Stimulated activated CD8-positive, alpha-beta memory T cell treated with anti-CD3 and anti-CD28 coated beads, Interleukin-7, amount 100 ng/mL, for 48 hours (primary cell): ENCODE results near the gene GPER1.

Experiments used
- DNase-seq, 2 donors: peaks; one replicate each; pipeline ENCODE4 v3.0.0-alpha.2; 2020; ENCODE audit warnings: low read depth in 1 of 2; ENCODE audit errors: extremely low read depth in 1 of 2

GPER1 gene

DNA sequence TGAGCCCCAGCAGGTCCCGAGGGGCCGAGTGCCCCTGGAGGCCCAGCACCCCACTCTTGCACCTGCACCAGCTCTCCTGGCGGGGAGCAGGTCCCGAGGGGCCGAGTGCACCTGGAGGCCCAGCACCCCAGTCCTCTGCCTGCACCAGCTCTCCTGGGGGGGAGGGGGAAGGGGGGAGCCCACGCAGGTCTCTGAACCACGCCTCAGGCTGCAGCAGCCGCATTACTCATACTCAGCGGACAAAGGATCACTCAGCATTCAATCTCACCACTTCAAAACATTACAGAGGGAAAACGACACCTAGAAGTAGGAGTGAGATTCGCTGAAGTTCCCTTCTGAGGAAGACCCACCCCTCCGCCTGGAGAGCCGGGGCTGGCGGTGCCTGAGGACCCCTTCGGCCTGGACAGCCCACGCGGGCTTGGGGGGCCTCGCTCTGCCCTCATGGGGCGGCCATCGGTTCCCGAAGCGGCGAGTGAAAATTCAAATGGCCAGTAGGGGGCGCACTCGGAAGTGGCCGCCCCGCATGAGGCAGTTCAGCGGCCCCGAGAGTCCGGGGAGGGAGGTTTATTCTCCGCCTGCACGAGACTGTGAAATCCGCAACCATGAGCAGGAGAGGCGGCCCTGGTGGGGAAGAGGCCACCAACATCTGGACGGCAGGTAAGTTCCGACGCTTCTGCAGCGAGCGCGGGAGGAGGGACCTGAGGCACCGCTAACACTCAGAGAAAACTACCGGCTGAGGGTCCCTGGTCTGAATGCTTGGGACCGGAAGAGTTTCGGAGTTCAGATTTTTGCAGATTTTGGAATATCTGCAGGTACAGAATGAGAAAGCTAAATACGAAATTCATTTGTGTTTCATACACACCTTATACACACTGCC is 1.1 kb upstream of the GPER1 start:
- peak; percentile 50 to 56 for DNase-seq

DNA sequence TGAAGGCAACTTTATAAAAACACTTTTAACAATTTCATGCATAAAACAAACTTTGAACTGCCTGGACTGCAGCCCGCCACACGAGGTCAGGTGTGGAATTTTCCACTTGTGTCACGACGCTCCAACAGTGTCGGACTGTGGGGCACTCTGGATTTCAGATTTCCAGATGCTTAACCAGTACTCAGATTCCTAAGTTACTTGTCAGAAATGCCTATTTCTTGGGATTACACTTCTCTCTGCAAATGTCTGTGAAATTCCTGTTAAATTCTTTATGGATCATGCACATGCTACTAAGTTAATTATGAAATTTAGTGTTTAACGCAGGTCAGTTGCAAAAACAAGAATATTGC is 473 bp upstream of the GPER1 start:
- DNase-seq, result no peak

DNA sequence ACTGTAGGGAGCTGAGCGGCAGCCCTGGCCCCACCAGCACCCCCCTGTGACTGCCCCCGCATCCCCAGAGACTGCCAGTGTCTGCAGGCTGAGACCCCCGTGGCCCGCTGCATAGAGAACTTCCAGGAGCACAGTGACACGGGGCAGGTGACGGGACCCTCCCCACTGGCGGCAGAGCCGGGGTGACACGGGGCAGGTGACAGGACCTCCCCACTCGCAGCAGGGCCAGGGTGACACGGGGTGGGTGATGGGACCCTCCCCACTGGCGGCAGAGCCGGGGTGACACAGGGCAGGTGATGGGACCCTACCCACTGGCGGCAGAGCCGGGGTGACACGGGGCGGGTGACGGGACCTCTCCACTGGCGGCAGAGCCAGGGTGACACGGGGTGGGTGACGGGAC is 2.3 kb downstream of the GPER1 start:
- DNase-seq, result no peak

DNA sequence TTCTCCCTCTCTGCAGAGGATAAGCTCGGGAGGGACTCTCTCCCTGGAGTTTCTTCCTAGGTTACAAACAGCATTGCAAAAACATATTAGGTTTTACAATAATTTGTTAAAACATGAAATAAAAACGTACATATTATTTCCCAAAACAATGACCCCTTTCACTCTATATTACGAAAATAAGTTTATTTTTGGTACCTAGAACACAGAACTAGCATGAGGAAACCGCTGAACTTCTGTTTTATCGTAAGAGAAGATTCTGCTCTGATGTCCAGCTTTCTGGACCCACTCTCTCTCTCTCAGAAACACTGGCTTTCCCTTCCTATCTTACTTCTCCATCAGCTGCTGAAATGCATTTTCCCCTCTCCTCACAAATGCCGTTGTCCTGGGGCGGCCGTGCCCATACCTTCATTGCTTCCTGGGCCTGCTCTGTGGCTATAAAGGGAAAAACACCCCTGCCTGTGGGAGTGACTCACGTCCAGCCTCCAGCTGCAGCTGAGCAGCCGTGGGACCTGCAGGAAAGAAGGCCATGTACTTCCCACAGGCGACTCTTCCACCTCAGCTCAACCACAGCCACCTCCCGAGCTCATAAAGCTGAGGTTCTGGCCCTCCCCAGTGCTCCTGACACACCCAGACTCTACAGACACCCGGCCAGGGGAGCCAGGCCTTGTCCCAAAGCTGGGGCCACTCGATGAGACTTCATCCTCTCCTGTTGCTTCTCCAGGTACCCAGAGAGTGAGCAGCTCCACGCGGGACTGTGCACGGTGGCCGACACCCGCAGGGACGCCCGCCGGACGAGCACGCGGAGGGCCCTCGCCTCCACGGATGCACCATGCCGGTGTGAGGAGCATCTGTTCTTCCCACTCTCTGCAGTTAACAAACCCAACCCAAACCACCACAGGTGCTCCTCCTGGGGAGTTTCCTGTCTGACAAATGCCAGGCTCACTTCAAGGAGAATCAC is 3.1 kb downstream of the GPER1 start:
- no peak for DNase-seq

DNA sequence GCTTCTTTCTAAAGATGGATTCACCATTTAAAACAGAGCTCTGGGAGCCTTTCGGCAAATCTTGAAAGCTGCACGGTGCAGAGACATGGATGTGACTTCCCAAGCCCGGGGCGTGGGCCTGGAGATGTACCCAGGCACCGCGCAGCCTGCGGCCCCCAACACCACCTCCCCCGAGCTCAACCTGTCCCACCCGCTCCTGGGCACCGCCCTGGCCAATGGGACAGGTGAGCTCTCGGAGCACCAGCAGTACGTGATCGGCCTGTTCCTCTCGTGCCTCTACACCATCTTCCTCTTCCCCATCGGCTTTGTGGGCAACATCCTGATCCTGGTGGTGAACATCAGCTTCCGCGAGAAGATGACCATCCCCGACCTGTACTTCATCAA is 3.7 kb downstream of the GPER1 start:
- DNase-seq, result no peak

DNA sequence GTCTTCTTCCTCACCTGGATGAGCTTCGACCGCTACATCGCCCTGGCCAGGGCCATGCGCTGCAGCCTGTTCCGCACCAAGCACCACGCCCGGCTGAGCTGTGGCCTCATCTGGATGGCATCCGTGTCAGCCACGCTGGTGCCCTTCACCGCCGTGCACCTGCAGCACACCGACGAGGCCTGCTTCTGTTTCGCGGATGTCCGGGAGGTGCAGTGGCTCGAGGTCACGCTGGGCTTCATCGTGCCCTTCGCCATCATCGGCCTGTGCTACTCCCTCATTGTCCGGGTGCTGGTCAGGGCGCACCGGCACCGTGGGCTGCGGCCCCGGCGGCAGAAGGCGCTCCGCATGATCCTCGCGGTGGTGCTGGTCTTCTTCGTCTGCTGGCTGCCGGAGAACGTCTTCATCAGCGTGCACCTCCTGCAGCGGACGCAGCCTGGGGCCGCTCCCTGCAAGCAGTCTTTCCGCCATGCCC is 4.3 kb downstream of the GPER1 start:
- DNase-seq, result no peak

DNA sequence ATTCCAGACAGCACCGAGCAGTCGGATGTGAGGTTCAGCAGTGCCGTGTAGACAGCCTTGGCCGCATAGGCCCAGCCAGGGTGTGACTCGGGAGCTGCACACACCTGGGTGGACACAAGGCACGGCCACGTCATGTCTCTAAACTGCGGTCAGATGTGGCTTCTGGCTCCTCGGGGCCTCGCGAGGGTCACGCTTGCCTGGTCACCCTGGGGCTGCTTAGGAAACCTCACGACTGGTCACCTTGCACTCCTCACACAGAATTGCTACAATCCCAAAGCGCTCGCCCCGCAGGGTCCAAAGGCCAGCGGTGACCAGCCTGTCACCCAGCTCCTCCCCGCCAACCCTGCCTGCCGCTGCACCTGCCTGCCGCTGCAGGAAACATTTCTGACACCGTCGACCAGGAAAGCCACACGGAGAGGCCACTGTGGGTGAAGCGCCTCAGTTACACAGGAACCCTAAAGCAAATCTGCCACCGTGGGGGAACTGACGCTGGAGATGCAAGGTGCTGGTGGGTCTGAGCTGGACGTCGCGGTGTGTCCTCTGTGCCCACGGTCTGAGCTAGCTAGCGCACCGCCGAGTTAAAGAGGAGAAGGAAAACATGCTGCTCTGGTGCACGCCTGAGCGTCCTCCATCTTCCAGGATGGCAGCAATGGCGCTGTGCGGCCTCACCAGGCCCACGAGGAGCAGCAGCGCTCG is 5.0 kb downstream of the GPER1 start:
- DNase-seq, result no peak

DNA sequence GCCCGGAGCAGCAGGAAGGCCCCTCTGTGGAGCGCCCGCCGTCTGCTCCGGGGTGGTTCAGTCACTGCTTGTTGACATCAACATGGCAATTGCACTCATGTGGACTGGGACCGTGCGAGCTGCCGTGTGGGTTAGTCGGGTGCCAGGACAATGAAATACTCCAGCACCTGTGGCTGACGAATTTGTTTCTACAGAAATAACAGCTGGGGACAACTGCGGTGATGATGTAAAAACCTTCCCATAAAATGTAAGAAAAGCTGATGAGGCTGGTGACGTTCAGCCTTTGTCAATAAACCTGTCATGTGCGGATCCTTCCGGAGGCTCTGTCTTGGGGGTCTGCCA is 5.6 kb downstream of the GPER1 start:
- DNase-seq, result no peak

DNA sequence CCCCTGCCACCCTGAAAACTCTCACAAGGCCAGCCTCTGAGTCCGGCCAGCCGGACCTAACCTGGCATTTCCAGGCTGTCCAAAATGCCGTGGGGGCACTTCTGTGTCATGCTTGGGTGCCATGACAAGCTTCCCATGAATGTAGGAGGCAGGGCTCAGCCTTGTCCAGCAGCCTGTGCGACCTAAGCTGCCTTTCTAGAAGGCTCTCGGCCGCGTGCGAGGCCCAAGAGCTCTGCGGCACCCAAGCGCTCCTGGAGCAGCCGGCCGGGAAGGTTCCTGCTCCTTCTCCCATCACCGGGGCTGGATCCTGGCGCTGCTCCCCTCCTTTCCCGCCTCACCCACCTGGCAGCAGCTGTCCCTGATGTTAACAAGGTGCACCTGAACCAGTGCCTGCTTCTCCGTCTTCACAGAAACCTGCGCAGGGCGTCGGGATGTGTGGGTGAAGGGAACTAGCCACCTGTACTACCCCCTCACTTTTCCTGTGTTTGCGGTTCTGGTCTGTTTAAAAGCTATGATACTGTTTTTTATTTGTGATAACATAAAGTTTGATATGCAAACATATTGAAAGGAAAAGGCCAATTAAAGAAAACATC is 6.1 kb downstream of the GPER1 start:
- no peak for DNase-seq

DNA sequence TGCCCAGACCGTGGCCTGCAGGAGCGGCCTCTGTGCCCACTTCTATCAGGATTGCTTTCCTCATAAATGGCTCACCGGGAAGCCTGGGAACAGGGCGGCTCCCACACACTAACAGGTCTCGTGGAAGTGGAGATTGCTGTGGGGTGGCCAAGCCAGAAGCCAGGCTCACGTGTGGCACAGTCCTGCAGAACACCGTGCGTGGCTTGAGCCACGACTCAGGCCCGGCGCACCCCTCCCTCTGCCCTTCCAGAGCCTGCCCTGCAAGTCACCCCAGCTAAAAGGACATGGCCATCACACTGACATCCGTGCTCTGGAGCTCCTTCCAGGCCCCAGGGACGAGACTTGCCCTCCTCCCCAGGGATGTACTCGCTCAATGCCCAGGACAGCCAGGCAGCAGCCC is 7.0 kb downstream of the GPER1 start:
- no peak for DNase-seq

DNA sequence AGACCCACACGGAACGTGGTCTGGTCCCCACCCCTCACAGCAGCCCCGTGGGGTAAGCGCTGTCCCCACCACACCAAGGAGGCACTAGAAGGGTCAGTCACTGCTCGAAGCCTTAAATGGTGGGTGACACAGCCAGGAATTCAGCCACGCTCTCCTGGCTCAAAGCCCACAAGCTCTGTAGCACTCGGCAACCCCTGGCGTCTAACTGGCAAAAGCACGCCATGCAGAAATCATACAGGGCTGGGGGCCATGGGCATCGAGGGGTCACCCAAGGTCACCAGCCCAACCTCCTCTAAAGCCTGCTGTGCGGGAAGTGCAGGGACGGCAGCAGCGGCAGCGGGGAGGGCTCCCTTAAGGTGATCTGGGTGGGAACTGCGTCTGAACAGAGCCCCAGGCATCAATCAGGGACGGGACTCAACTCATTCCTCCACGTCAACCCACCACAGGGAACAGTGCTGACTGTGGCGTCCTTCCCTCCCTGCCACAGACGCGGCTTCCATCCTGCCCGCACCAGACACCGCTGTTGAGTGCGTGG is 7.8 kb downstream of the GPER1 start:
- no peak for DNase-seq

DNA sequence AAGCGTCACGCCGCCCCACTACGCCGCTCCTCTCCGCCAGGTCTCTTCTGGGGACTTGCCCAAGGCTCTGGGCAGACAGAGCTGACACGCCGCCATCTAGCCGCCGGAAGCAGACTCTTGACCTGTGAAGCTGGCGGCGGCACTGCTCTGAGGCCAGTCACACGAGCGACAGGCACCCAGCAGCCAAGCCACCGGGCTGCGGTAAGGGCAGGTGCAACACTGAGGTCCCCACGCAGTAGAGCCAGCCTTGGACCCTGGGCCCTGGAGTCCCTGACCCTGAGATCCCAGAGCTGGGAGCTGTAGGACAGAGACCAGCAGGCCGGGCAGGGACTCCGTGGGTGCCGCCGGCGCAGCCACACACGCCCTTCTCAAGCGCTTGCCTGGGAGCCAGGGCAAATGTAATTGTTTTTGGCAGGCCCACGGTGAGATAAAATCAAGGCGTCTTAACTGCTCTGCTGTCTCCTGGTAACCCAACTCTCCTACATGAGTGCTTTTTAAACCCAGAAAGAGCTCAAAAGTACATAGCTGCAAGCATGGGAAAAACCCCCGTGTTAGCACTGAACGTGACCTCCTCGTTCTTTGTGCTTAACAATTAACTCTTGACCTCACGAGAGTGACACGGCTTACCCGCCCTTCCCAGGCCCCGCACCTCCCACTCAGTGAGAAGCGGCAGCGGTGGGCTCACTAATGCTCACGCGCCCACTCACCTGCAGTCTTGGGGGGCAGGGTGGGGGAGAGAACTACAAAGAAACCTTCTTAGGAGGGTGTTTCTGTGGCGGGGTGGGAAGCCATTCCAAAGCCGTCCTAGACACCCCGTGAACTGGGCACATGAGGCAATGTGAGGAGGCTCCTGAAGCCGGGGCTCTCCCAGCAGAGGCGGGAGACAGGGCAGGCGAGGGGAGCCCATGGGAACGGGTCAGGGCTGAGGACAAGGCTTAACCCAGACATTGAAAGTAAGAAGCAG is 8.5 kb downstream of the GPER1 start:
- DNase-seq, result no peak

DNA sequence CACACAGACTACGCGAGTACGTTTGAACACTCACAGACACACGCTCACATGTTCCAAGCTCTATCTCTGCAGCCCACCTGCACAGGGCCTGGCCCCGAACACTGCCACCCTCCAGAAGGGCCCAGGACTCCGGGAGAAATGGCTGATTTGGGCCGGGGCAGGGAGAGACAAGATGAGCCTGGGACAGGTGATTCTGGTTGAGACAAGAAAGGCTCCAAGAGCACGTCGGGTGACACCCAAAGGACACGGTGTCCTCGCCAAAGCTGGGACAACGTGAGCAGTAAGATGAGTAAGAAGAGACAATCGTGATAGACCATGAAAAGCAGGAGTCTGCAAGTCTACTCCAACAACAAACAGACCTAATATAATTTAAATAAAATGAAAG is 9.2 kb downstream of the GPER1 start:
- DNase-seq, result no peak

DNA sequence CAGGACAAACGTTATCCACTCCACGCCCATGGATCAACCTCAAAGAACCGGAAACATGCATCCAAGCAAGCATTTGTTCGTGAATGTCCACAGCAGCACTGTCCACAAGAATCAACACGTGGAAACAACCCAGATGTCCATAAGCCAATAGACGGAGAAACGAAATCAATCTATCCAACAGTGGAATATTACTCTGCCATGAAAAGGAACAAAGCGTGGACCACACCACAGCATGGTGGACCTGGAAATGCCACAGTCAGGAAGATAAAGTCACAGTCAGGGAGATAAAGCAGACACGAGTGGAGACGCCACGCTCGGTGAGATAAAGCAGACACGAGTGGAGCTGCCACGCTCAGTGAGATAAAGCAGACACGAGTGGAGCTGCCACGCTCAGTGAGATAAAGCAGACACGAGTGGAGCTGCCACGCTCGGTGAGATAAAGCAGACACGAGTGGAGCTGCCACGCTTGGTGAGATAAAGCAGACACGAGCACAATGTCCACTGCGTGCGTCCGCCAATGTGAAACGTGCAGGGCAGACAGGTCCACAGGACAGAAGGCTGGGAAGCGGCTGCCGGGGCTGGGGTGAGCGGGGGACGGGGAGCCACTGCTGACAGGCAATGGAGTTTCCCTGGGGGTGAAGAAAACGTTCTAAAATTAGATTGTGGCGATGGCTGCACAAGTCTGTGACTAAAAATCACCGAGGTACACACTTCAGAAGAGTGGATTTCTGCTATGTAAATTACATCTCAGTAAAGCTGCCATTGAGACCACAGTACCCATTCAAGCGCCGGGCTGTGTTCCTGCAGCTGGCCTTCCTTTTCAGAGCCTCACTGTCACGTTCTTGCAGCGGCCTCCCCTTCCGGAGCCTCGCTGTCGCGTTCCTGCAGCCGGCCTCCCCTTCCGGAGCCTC is 10.6 kb downstream of the GPER1 start:
- DNase-seq, result no peak

DNA sequence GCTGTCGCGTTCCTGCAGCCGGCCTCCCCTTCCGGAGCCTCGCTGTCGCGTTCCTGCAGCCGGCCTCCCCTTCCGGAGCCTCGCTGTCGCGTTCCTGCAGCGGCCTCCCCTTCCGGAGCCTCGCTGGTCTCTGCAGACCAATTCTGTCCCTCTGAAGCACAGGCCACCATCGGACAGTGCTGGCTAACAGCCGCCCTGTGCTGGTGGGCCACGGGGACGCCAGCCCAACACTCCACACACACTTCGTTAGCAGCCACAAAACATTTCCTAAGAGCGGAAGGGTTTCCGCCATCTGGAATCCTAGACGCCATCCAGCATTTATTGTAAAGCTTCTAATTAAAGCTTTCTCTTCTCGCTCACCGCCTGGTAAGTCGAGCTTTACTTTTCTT is 11.2 kb downstream of the GPER1 start:
- no peak for DNase-seq

DNA sequence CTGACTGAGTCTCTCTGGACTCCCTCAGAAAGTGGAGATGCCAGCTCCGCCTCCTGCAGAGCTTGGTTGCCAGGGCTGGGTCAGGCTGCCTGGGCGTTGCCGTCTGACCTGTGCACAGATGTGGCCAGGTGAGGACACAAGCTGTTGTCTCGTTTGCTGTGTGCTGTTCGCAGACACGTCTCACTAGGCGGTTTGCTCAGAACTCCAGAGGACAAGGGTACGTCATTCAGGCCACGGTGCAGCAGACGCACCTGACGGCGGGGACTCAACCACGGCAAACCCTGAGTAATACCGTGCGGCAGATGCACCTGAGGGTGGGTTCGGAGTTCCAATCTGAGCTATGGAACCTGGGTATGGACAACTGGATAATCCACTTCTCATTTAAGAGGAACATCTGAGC is 11.7 kb downstream of the GPER1 start:
- DNase-seq, result no peak

DNA sequence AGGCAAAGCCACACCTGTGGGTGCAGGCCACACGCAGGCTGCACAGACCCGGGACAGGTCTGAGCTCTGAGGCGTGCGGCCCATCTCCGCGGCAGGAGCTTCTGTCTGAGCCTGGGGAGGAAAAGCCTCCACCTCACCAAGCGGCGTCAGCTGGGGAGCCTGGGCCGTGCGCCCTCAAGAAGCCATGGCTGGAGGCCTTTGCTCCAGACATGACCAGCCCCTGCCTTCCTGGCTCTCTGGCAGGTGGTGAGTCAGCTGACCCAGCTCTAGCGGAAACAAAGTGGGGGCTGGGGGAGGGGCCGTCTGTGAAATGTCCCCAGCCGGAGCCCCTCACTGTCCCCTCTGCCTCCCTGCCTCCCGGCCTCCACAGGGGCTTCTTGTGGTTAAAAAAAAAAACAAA is 12.5 kb downstream of the GPER1 start:
- DNase-seq, result no peak

DNA sequence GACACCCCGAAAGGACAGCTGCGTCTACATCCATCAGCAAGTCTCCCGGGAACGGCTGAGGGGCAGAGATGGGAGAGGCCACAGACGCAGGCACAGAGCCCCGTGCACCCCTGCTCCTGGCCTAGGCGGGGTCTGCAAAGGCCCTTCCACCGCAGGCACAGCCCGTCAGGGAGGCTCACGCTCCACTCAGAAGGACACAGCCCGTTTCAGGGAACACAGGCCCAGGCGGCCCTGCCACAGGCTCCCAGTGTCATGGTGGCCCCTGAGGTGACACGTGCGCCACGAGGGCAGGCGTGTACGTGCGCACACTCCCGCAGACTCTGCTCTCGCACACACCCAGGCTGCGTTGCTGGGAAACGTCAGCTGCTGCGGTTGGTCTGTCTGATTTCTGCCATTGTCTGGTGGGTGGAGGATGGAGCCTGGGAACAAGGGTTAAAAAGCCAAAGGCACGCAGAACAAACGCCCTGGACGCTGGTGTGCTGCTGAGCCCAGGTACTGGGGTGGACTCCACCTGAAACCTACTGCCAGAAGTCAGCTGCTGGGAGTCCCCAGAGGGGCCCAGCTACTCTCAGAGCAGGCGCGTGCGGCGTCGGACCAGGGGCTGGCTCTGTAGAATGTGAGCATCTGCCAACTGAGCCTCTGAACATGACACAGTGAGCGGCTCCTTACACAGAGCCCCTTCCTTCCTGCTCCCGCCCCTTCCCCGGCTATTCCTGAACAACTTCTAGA is 13.1 kb downstream of the GPER1 start:
- no peak for DNase-seq
